ENCODE data around the gene MSANTD2.

- no peak for TF ChIP-seq CTCF (conservative IDR thresholded peaks at IDR 0.05)
- TF ChIP-seq ZFX (IDR thresholded peaks at IDR 0.05), result no peak
These were observed 23.2 kb downstream of the MSANTD2 start for GRCh38 chr11:124776865-124777645.
